Cerebellar cortex (tissue), 1 donor: ENCODE data around the gene PRG2.
"Not testable (repeated sequence)": the region's sequence is repeated elsewhere in the genome, so short reads cannot be mapped to it uniquely, and the experiment has no call there.

Experiments used
- DNase-seq: peaks from one replicate; pipeline ENCODE4 v3.0.0-alpha.2; 2015; ENCODE audit warnings: low spot score

PRG2 gene

DNA sequence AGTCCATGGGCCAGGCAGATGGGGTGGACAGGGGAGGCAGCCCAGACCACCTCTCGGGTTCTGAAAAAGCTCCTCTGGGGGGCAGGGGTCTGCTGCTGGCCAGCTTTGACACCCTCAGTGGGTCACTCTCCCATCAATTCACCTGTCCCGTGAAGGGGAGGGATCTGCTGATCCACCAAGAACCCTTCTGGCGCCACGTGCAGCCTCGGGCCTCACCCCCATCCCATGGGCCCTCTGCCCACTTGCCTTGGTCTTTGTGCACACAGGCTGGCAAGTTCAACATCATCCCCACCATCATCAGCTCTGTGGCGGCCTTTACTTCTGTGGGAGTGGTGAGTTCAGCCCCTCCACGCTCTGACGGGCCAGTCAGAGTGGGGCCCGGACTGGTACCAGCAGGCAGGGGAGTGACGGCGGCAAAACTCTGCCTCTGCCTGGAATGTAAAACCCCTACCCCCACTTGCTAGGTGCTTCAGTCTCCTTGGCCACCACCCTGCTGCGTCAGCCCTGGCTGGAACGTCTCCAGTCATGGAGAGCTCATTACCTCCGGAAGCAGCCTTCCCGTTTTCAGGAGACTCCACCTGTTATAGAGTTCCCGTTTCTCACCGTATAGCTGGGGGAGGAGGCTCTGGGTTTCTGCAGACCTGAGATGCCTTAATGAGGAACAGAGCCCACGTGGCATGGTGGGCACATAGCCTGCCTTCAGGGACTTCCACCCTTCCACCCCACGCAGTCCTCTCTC, 22.2 kb downstream of the PRG2 start:
- DNase-seq, result no peak

DNA sequence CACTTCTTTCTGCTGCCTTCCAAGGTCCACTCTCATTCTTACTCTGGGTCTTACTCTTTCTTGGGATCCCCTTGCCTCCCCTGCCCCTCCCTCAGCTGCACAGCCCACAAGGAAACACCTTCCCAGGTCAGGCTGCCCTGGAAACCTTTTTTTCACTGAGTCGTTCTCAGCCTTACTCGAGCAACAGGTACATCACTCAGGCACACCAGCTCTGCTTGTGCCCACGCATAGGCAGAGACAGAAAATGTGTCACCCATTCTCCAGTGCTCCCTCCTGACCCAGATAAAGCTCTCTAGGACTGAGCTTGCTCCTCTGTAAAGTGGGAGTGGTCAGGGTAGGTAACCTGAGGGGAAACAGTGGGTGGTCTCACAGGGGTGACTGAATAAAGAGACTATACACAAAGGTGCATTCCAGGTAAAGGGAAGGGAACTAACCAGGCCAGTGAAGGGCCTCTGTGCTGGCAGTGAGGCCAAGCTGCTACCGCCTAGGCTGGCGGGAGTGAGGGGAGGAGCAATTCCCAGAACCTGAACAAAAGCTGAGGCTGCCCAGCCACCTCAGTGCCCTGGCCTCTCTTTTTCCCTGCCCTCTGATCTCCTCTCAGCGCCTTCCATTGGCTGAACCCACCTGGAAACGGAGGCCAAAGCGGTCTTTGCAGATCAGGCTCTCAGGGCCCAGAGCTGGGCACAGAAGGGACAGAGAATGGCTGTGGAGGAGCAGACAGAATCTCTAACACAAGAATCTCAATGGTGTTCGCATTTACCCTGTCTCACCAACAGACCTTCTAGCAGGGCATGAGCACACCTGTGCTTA, 25.4 kb downstream of the PRG2 start:
- no peak for DNase-seq

- DNase-seq, result no peak
Measured at GRCh38 chr11:57363131-57364080, 27.0 kb downstream of the PRG2 start.

- DNase-seq, result no peak
Measured at GRCh38 chr11:57361926-57362325, 28.5 kb downstream of the PRG2 start.

- not testable (repeated sequence) for DNase-seq
Measured at GRCh38 chr11:57361420-57361819, 29.0 kb downstream of the PRG2 start.

- no peak for DNase-seq
Measured at GRCh38 chr11:57360991-57361390, 29.5 kb downstream of the PRG2 start.

- DNase-seq, result no peak
Measured at GRCh38 chr11:57359896-57360690, 30.4 kb downstream of the PRG2 start.

DNA sequence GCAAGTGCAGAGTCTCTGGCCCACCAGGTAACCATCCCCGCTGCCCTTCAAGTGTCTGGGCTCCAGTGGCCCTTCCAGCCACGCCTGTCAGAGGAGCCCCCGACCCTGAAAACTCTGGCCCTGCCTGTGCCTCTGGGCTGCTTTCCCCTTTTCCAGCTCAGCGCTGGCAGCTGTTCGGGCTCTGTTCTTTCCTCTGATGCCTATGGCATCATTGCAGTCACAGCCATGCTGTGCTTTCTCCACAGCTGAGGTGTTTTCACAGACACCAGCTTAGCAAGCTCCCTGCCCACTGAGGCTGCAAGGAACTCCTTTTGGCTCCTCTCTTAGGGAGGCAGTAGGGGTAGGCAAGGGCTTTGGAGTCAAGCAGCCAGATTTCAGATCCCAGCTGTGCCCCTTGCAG, 31.1 kb downstream of the PRG2 start:
- no peak for DNase-seq

- no peak for DNase-seq
Measured at GRCh38 chr11:57358991-57359390, 31.5 kb downstream of the PRG2 start.

GRCh38 chr11:57358543-57358961, 31.9 kb downstream of the PRG2 start:
- DNase-seq, result no peak

- DNase-seq, result no peak
Measured at GRCh38 chr11:57357856-57358255, 32.6 kb downstream of the PRG2 start.

DNA sequence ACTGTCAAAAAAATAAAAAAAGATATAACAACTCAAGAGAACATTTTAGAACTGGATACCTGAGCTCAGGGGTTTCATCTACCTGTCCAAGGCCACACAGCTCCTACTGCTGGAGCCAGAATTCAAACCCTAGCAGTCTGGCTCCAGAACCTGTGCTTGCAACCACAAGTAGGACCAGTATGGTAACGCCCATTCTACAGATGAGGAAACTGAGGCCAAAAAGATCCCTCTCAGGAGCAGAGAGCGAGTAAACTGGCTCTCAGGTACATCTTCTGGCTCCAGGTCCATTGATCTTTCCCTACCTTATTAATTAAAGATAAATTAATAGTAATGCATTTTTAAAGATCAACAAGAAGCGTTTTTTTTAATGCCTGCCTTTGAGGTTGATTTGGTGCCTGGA, 33.1 kb downstream of the PRG2 start:
- DNase-seq, result no peak

GRCh38 chr11:57356268-57356667, 34.2 kb downstream of the PRG2 start:
- no peak for DNase-seq

- DNase-seq, result no peak
Measured at GRCh38 chr11:57354699-57355098, 35.8 kb downstream of the PRG2 start.

- no peak for DNase-seq
Measured at GRCh38 chr11:57353852-57354251, 36.6 kb downstream of the PRG2 start.

- no peak for DNase-seq
Measured at GRCh38 chr11:57353446-57353845, 37.0 kb downstream of the PRG2 start.

DNA sequence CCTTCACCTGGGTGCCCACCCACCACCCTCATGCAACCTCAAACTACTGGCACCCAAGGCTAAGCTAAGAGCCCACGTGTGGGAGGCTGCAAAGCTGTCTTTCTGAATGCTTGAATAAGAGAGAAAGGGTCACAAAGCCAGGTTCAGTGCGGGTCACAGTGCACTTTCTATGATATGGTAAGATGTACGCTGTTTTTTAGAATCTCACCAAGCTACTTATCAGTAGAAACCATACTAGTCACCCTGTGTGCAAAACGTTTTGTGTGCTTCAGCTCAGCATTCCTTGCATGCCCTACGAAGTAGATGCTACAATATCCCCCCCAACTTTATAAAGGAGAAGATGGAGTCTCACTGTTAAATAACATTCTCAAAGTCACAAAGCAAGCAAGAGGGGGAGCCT, 37.4 kb downstream of the PRG2 start:
- DNase-seq, result no peak

- DNase-seq, result peak; percentile 36
Measured at GRCh38 chr11:57349491-57350274, 40.8 kb downstream of the PRG2 start.

GRCh38 chr11:57348636-57349313, 41.7 kb downstream of the PRG2 start:
- DNase-seq, result no peak

DNA sequence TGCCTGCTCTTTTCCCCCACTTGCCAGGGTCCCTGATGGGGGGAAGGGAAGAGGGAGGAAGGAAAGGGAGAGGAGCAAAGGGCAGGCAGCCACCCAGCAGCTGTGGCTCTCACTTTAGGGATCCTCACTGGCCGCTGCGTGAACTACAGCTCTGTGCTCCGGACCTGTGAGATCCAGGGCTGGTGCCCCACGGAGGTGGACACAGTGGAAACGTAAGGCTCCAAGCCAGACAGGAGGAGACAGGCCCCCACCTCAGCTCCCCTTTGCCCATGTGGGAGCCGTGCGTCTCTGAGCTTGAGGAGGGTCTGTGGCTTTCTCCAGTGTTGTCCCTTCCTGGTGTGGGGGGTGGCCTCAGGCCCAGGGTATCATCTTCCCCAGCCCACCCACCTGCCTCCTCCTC, 42.4 kb downstream of the PRG2 start:
- no peak for DNase-seq
